NT2/D1 (cell line): ENCODE measurements around the gene SEC11C.

Experiments
- DNase-seq: peaks from one replicate; pipeline ENCODE4 v3.0.0-alpha.2; 2011; ENCODE audit warnings: low read depth, low spot score
- H3K27me3 ChIP-seq: 2 replicates; pipeline ENCODE4 v1.6.0; 2011; ENCODE audit warnings: mild to moderate bottlenecking; ENCODE audit not compliant: insufficient read length, insufficient read depth
- H3K36me3 ChIP-seq: 2 replicates; pipeline ENCODE4 v1.6.1; 2011; ENCODE audit warnings: mild to moderate bottlenecking, low read length, mixed read lengths; ENCODE audit not compliant: insufficient read depth, insufficient read length
- H3K4me1 ChIP-seq: 2 replicates; pipeline ENCODE4 v1.5.1; 2011; ENCODE audit not compliant: insufficient read depth, insufficient read length
- H3K4me3 ChIP-seq: 2 replicates; pipeline ENCODE4 v1.5.1; 2011; ENCODE audit warnings: low read depth; ENCODE audit not compliant: insufficient read length
- H3K9ac ChIP-seq: 2 replicates; pipeline ENCODE4 v1.6.0; 2011; ENCODE audit warnings: low read depth; ENCODE audit not compliant: insufficient read length
- H3K9me3 ChIP-seq: 2 replicates; pipeline ENCODE4 v1.5.1; 2011; ENCODE audit warnings: mild to moderate bottlenecking, low read length; ENCODE audit not compliant: insufficient read depth
- SUZ12 ChIP-seq: IDR thresholded peaks from 2 replicates; pipeline ENCODE4 v1.6.1; 2011; ENCODE audit not compliant: insufficient read length, insufficient read depth; ENCODE audit errors: extremely low read depth
- YY1 ChIP-seq: IDR thresholded peaks from 2 replicates; pipeline ENCODE4 v1.6.1; 2011; ENCODE audit not compliant: insufficient read length, insufficient read depth
- ZNF274 ChIP-seq: IDR thresholded peaks from 2 replicates; pipeline ENCODE4 v1.6.1; 2011; ENCODE audit warnings: mild to moderate bottlenecking, low read depth, low read length

Gene SEC11C

GRCh38 chr18:59139615-59140301 lies at the start of gene SEC11C:
Gene SEC11C, plus strand, starts transcription at chr18:59139884. Its CDS starts 65 bp downstream, at chr18:59139949.
- no peaks in the 10 kb centered on the region for H3K9me3 ChIP-seq
- no peaks in the 10 kb centered on the region for H3K36me3 ChIP-seq
- H3K27me3 ChIP-seq: no peaks in the 10 kb centered on the region
- peak within 1 kb of the TSS; percentile 75 for H3K9ac ChIP-seq
- DNase-seq: peak; percentile 90
- H3K4me1 ChIP-seq: no peaks in the 10 kb centered on the region
- TF ChIP-seq SUZ12: no peak
- no peak for TF ChIP-seq YY1
- no peak for TF ChIP-seq ZNF274
- peak within 1 kb of the TSS; percentile 82 for H3K4me3 ChIP-seq

DNA sequence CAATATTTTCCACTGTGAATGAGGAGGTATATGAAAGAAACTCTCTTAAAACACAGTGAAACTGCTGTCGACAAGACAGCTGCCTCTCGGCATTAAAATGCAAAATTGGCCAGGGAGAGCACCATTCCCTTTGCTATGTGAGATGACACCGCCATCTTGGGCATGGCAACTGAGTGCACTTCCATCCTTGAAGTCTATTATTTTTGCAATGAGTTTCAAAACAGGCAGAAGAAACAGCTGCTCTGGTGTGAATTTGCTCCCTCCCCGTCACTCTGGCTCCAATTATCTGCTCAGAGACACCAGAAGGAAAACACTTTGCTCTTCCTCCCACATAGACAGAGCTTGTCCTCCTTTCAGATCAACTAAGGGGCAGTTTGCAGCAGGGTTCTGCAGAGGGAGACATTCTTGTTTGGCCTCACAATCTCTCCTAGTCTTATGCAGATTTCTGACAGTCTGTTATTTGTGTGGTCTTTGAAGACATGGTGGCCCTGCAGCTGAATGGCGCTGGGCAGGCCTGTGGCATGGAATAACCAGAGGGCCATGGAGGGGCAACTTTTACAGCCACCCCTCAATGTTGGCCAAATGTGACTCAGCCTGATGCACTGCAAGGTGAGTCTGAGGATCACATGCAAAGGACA lies 48.6 kb upstream of the SEC11C start:
- Histone ChIP-seq H3K4me1 (peaks cover 3% of the 10 kb centered on the region), H3K36me3 (no peaks in the 10 kb centered on the region), H3K9ac (no peak overlapping the region), H3K9me3 (no peaks in the 10 kb centered on the region), H3K27me3 (no peaks in the 10 kb centered on the region), H3K4me3 (no peak overlapping the region)
- TF ChIP-seq YY1 (no peak), ZNF274 (no peak), SUZ12 (no peak)
- DNase-seq: peak; percentile 36

- H3K9me3 ChIP-seq: no peaks in the 10 kb centered on the region
- no peak overlapping the region for H3K9ac ChIP-seq
- H3K36me3 ChIP-seq: no peaks in the 10 kb centered on the region
- TF ChIP-seq YY1 (no peak), SUZ12 (no peak), ZNF274 (no peak)
- DNase-seq: no peak
- no peaks in the 10 kb centered on the region for H3K27me3 ChIP-seq
- H3K4me3 ChIP-seq: no peak overlapping the region
- peaks cover 3% of the 10 kb centered on the region for H3K4me1 ChIP-seq
These were observed 46.0 kb upstream of the SEC11C start for GRCh38 chr18:59093668-59094067.

DNA sequence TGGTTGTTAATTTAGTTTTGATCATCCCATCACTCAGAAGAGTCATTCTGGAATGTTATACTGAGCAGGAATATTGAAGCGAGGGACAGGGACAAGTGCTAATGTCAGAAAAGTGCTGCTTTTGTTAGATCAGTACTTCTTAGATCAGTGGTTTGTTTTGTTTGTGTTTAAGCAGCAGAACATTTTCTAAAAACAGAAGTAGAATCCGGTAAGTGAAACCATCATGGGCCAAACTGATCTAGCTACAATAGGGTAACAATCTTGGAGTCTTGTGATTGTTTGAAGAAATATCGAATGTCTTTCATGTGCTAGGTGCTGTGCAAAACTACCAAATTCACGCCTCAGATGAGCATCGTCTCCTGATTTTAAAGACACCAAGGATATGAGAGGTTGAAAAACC lies 45.1 kb upstream of the SEC11C start:
- Histone ChIP-seq H3K4me3 (no peak overlapping the region), H3K36me3 (no peaks in the 10 kb centered on the region), H3K9ac (no peak overlapping the region), H3K9me3 (no peaks in the 10 kb centered on the region), H3K4me1 (peaks cover 3% of the 10 kb centered on the region), H3K27me3 (no peaks in the 10 kb centered on the region)
- TF ChIP-seq YY1 (no peak), SUZ12 (no peak), ZNF274 (no peak)
- no peak for DNase-seq

- H3K27me3 ChIP-seq: no peaks in the 10 kb centered on the region
- no peaks in the 10 kb centered on the region for H3K36me3 ChIP-seq
- H3K9ac ChIP-seq: no peak overlapping the region
- TF ChIP-seq YY1 (no peak), SUZ12 (no peak), ZNF274 (no peak)
- no peaks in the 10 kb centered on the region for H3K4me1 ChIP-seq
- H3K9me3 ChIP-seq: no peaks in the 10 kb centered on the region
- no peak overlapping the region for H3K4me3 ChIP-seq
- no peak for DNase-seq
These were observed 43.4 kb upstream of the SEC11C start for GRCh38 chr18:59096098-59096789.

GRCh38 chr18:59101830-59102414 lies 37.8 kb upstream of the SEC11C start:
- H3K27me3 ChIP-seq: peaks cover 3% of the 10 kb centered on the region
- H3K9ac ChIP-seq: no peak overlapping the region
- TF ChIP-seq YY1: no peak
- no peak for TF ChIP-seq ZNF274
- H3K4me1 ChIP-seq: no peaks in the 10 kb centered on the region
- no peaks in the 10 kb centered on the region for H3K36me3 ChIP-seq
- DNase-seq: no peak
- no peaks in the 10 kb centered on the region for H3K9me3 ChIP-seq
- H3K4me3 ChIP-seq: no peak overlapping the region

- TF ChIP-seq YY1 (no peak), SUZ12 (no peak), ZNF274 (no peak)
- Histone ChIP-seq H3K9ac (no peak overlapping the region), H3K27me3 (no peaks in the 10 kb centered on the region), H3K4me1 (no peaks in the 10 kb centered on the region), H3K4me3 (no peak overlapping the region), H3K36me3 (no peaks in the 10 kb centered on the region), H3K9me3 (no peaks in the 10 kb centered on the region)
- no peak for DNase-seq
These were observed 30.3 kb upstream of the SEC11C start for GRCh38 chr18:59109375-59109774.
